ENCODE data around the gene ROCK2. TPM values are rescaled to one million over a fixed set of nuclear protein-coding genes. Genes with fewer than 3 reads are reported as not detected.

ROCK2 gene
- total and polyA plus RNA-seq, 2 of the 13 experiments (the other 11 are each of a cell fraction or from before 2014, with no cell fraction given) = 38.1 to 119 TPM

DNA sequence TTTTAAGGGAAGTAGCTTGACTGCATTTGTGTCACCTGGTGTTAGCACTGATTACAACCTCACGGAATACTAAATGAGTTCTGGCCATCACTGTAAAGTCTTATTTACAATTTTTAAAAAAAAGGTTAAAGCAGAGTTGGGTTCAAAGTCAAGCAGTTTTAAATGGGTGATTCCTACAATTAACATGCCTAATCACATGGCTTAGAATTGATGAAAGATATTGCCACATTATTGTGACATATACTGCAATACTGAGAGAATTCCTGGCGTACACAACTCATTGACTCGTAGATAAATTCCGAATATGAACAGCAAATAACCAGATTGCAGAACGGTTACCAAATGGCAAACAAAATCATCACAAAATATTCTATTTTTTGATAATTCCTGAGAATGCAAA is 34.2 kb downstream of the ROCK2 start (continued):
- TF ChIP-seq CEBPG (CRISPR knock-in tag; IDR thresholded peaks at IDR 0.05) (peak; percentile 27; the same call in 1 of the 2 replicates), IKZF4 (CRISPR knock-in tag; IDR thresholded peaks at IDR 0.05; ENCODE audit: borderline replicate concordance, low read depth, not compliant biosample characterization) (no peak)
- TF ChIP-seq, protein P1, sequence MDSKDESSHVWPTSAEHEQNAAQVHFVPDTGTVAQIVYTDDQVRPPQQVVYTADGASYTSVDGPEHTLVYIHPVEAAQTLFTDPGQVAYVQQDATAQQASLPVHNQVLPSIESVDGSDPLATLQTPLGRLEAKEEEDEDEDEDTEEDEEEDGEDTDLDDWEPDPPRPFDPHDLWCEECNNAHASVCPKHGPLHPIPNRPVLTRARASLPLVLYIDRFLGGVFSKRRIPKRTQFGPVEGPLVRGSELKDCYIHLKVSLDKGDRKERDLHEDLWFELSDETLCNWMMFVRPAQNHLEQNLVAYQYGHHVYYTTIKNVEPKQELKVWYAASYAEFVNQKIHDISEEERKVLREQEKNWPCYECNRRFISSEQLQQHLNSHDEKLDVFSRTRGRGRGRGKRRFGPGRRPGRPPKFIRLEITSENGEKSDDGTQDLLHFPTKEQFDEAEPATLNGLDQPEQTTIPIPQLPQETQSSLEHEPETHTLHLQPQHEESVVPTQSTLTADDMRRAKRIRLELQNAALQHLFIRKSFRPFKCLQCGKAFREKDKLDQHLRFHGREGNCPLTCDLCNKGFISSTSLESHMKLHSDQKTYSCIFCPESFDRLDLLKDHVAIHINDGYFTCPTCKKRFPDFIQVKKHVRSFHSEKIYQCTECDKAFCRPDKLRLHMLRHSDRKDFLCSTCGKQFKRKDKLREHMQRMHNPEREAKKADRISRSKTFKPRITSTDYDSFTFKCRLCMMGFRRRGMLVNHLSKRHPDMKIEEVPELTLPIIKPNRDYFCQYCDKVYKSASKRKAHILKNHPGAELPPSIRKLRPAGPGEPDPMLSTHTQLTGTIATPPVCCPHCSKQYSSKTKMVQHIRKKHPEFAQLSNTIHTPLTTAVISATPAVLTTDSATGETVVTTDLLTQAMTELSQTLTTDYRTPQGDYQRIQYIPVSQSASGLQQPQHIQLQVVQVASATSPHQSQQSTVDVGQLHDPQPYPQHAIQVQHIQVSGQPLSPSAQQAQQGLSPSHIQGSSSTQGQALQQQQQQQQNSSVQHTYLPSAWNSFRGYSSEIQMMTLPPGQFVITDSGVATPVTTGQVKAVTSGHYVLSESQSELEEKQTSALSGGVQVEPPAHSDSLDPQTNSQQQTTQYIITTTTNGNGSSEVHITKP (CRISPR knock-in tag; IDR thresholded peaks at IDR 0.05; ENCODE audit: low read depth) = no peak

DNA sequence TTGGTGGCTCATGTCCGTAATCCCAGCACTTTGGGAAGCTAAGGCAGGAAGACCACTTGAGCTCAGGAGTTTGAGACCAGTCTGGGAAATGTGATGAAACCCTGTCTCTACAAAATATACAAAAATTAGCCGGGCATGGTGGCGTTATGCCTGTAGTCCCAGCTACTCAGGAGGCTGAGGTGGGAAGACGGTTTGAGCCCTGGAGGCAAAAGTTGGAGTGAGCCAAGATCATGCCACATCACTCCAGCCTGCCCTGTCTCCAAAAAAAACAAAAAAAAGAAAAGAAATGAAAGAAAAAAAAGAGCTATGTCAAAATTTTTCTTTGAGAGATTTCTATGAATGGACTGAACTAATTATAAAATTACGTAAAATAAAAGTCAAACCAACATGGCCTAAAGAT is 34.7 kb downstream of the ROCK2 start:
- peaks cover 99% of the 10 kb centered on the region for H3K79me2 ChIP-seq (ENCODE audit: insufficient read depth, low read length)
- no peaks in the 10 kb centered on the region for H3K27me3 ChIP-seq (ENCODE audit: control insufficient read depth in 1 of 2, insufficient read depth in 2 of 2, low read length in 2 of 2)
- no peak overlapping the region for H3K4me2 ChIP-seq (ENCODE audit: low read depth, low read length)
- peaks cover 86% of the 10 kb centered on the region for H3K4me1 ChIP-seq (ENCODE audit: insufficient read depth, low read length)
- FAIRE-seq (no peak), ATAC-seq (no peak), DNase-seq (ENCODE audit: low spot score) (no peak)
- H2AFZ ChIP-seq (ENCODE audit: low read length) = no peak overlapping the region
- H3K36me3 ChIP-seq (replicated peaks in 1 of 2; ENCODE audit: control insufficient read depth in 1 of 2, insufficient read depth in 2 of 2, low read length in 2 of 2) = peaks cover 0 to 2% of the 10 kb centered on the region in 2 experiments; a peak in 1 of 5 replicates
- 81% methylated on average over 5 of the region's 5 CpGs for WGBS (ENCODE audit: low lambda C conversion rate)
- in situ Hi-C loops (cut with HindIII; ENCODE audit: extremely low pct_ligation_motif_present, low pct_unique_long_range_greater_than_20kb) (no loop called here), intact Hi-C loops (cut with micrococcal nuclease; ENCODE audit: unreplicated experiment) (no loop called here)
- H3K4me3 ChIP-seq (replicated peaks in 1 of 3; ENCODE audit: insufficient read depth in 1 of 3, low read depth in 2 of 3, low read length in 3 of 3) = no peak overlapping the region
- no peak overlapping the region for H3K9ac ChIP-seq (ENCODE audit: insufficient read depth, low read depth, low read length)
- CTCF ChIA-PET (ENCODE audit: low intra/inter-chr PET ratio, low total read pairs) = no interaction called here
- H3K9me3 ChIP-seq (ENCODE audit: low read length) = no peaks in the 10 kb centered on the region
- H4K20me1 ChIP-seq (ENCODE audit: insufficient read depth, low read length) = peaks cover 97% of the 10 kb centered on the region
- no TSS peak for BruUV-seq (replicated peaks)
- no peak overlapping the region for H3K27ac ChIP-seq (ENCODE audit: extremely low read length, insufficient read depth, low read length)
- POLR2A ChIA-PET = no interaction called here
- TF ChIP-seq CCAR2 (optimal IDR thresholded peaks at IDR 0.05; ENCODE audit: low read depth, low read length) = no peak
- TF ChIP-seq RNF2 (conservative IDR thresholded peaks at IDR 0.05; ENCODE audit: low read depth) = no peak
- no peak for TF ChIP-seq NR2C2 (CRISPR knock-in tag; IDR thresholded peaks at IDR 0.05; ENCODE audit: borderline replicate concordance)
- TF ChIP-seq SMARCC2 (IDR thresholded peaks at IDR 0.05) = no peak
- TF ChIP-seq, protein P2, sequence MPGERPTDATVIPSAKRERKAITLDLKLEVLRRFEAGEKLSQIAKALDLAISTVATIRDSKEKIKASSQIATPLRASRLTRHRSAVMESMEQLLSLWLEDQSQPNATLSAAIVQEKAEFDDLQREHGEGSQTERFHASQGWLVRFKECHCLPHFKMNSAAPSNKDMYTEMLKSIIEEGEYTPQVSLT (CRISPR knock-in tag; IDR thresholded peaks at IDR 0.05; ENCODE audit: borderline replicate concordance, low read depth) = no peak
- TF ChIP-seq, protein P3, sequence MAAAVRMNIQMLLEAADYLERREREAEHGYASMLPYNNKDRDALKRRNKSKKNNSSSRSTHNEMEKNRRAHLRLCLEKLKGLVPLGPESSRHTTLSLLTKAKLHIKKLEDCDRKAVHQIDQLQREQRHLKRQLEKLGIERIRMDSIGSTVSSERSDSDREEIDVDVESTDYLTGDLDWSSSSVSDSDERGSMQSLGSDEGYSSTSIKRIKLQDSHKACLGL (CRISPR knock-in tag; IDR thresholded peaks at IDR 0.05) = no peak
- TF ChIP-seq, protein P4, sequence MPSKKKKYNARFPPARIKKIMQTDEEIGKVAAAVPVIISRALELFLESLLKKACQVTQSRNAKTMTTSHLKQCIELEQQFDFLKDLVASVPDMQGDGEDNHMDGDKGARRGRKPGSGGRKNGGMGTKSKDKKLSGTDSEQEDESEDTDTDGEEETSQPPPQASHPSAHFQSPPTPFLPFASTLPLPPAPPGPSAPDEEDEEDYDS (CRISPR knock-in tag; IDR thresholded peaks at IDR 0.05) = no peak
- no peak for TF ChIP-seq NFATC3 (CRISPR knock-in tag; IDR thresholded peaks at IDR 0.05)
- TF ChIP-seq, protein P5, sequence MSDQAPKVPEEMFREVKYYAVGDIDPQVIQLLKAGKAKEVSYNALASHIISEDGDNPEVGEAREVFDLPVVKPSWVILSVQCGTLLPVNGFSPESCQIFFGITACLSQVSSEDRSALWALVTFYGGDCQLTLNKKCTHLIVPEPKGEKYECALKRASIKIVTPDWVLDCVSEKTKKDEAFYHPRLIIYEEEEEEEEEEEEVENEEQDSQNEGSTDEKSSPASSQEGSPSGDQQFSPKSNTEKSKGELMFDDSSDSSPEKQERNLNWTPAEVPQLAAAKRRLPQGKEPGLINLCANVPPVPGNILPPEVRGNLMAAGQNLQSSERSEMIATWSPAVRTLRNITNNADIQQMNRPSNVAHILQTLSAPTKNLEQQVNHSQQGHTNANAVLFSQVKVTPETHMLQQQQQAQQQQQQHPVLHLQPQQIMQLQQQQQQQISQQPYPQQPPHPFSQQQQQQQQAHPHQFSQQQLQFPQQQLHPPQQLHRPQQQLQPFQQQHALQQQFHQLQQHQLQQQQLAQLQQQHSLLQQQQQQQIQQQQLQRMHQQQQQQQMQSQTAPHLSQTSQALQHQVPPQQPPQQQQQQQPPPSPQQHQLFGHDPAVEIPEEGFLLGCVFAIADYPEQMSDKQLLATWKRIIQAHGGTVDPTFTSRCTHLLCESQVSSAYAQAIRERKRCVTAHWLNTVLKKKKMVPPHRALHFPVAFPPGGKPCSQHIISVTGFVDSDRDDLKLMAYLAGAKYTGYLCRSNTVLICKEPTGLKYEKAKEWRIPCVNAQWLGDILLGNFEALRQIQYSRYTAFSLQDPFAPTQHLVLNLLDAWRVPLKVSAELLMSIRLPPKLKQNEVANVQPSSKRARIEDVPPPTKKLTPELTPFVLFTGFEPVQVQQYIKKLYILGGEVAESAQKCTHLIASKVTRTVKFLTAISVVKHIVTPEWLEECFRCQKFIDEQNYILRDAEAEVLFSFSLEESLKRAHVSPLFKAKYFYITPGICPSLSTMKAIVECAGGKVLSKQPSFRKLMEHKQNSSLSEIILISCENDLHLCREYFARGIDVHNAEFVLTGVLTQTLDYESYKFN (CRISPR knock-in tag; conservative IDR thresholded peaks at IDR 0.05) = no peak
- TF ChIP-seq ZNF749 (CRISPR knock-in tag; IDR thresholded peaks at IDR 0.05; ENCODE audit: borderline replicate concordance) = no peak

All from HepG2 (cell line).